Activated CD4-positive, alpha-beta T cell treated with anti-CD3 and anti-CD28 coated beads for 48 hours (primary cell): ENCODE results near the gene RNF17.

Experiments used
- DNase-seq: peaks from one replicate; pipeline ENCODE4 v3.0.0-alpha.2; 2020

RNF17 gene

GRCh38 chr13:24863748-24864540 is 100.0 kb downstream of the RNF17 start:
- no peak for DNase-seq

GRCh38 chr13:24864579-24864978 is 100.6 kb downstream of the RNF17 start:
- no peak for DNase-seq

GRCh38 chr13:24865163-24865953 is 101.4 kb downstream of the RNF17 start:
- DNase-seq: no peak

GRCh38 chr13:24866488-24866887 is 102.5 kb downstream of the RNF17 start:
- DNase-seq: no peak

GRCh38 chr13:24868874-24869273 is 104.9 kb downstream of the RNF17 start:
- DNase-seq: no peak

GRCh38 chr13:24870380-24870760 is 106.4 kb downstream of the RNF17 start:
- no peak for DNase-seq

- DNase-seq: no peak
Measured at GRCh38 chr13:24875566-24875965, 111.6 kb downstream of the RNF17 start.

GRCh38 chr13:24877531-24877930 is 113.6 kb downstream of the RNF17 start:
- no peak for DNase-seq

- DNase-seq: no peak
Measured at GRCh38 chr13:24878340-24878739, 114.4 kb downstream of the RNF17 start.

GRCh38 chr13:24882665-24883064 is 118.7 kb downstream of the RNF17 start:
- no peak for DNase-seq

GRCh38 chr13:24887759-24888158 is 123.8 kb downstream of the RNF17 start:
- DNase-seq: no peak

- no peak for DNase-seq
Measured at GRCh38 chr13:24888291-24888931, 124.4 kb downstream of the RNF17 start.

- DNase-seq: no peak
Measured at GRCh38 chr13:24890256-24890655, 126.3 kb downstream of the RNF17 start.

GRCh38 chr13:24891476-24892108 is 127.6 kb downstream of the RNF17 start:
- no peak for DNase-seq

- DNase-seq: no peak
Measured at GRCh38 chr13:24892829-24893228, 128.9 kb downstream of the RNF17 start.

- DNase-seq: no peak
Measured at GRCh38 chr13:24893863-24894262, 129.9 kb downstream of the RNF17 start.

- no peak for DNase-seq
Measured at GRCh38 chr13:24894277-24894971, 130.5 kb downstream of the RNF17 start.

GRCh38 chr13:24894972-24895300 is 131.0 kb downstream of the RNF17 start:
- DNase-seq: no peak

GRCh38 chr13:24896061-24896460 is 132.1 kb downstream of the RNF17 start:
- no peak for DNase-seq

- DNase-seq: no peak
Measured at GRCh38 chr13:24897293-24897692, 133.3 kb downstream of the RNF17 start.

- no peak for DNase-seq
Measured at GRCh38 chr13:24899601-24900000, 135.6 kb downstream of the RNF17 start.

- DNase-seq: no peak
Measured at GRCh38 chr13:24900507-24900906, 136.5 kb downstream of the RNF17 start.

GRCh38 chr13:24905242-24905641 is 141.3 kb downstream of the RNF17 start:
- no peak for DNase-seq
